OCI-LY1 (cell line): ENCODE measurements around the gene MT1A.

Experiments
- EZH2 ChIP-seq: fragments of 200-600 bp; sonication (generic), shearing (Covaris generic); IDR thresholded peaks from 2 replicates; pipeline ENCODE4 v1.8.0; 2017; ENCODE audit warnings: borderline replicate concordance, mixed run types, mild to moderate bottlenecking, antibody characterized with exemption, low read length, moderate library complexity, mixed read lengths
- TF ChIP-seq, protein P1 (sequence below): fragments of 200-600 bp; sonication (generic), shearing (Covaris generic); IDR thresholded peaks from 2 replicates; pipeline ENCODE4 v1.5.1; 2017; ENCODE audit warnings: mild to moderate bottlenecking, antibody characterized with exemption, low read length, moderate library complexity, mixed read lengths

GRCh38 chr16:56688762-56689161 is 50.3 kb downstream of the MT1A start:
- TF ChIP-seq, protein P1, sequence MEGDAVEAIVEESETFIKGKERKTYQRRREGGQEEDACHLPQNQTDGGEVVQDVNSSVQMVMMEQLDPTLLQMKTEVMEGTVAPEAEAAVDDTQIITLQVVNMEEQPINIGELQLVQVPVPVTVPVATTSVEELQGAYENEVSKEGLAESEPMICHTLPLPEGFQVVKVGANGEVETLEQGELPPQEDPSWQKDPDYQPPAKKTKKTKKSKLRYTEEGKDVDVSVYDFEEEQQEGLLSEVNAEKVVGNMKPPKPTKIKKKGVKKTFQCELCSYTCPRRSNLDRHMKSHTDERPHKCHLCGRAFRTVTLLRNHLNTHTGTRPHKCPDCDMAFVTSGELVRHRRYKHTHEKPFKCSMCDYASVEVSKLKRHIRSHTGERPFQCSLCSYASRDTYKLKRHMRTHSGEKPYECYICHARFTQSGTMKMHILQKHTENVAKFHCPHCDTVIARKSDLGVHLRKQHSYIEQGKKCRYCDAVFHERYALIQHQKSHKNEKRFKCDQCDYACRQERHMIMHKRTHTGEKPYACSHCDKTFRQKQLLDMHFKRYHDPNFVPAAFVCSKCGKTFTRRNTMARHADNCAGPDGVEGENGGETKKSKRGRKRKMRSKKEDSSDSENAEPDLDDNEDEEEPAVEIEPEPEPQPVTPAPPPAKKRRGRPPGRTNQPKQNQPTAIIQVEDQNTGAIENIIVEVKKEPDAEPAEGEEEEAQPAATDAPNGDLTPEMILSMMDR = no peak
- no peak for TF ChIP-seq EZH2
